Thyroid gland (tissue), 4 donors: Measurements from ENCODE around the gene CDC14A.

Experiments
- CTCF ChIP-seq, 6 experiments: fragments of 200-600 bp in 3 of 6; fragments of 450-650 bp in 3 of 6; sonication (generic) in 3 of 6; IDR thresholded peaks; one replicate each; pipeline ENCODE4 v1.5.1; 2016 to 2019; ENCODE audit warnings: antibody characterized with exemption in 6 of 6, mild to moderate bottlenecking in 2 of 6, inconsistent platforms in 1 of 6, moderate library complexity in 1 of 6
- POLR2A ChIP-seq, 2 donors: fragments of 450-650 bp; IDR thresholded peaks; one replicate each; pipeline ENCODE4 v1.6.1; 2017; ENCODE audit warnings: antibody characterized with exemption in 2 of 2, mild to moderate bottlenecking in 2 of 2, moderate library complexity in 1 of 2

DNA sequence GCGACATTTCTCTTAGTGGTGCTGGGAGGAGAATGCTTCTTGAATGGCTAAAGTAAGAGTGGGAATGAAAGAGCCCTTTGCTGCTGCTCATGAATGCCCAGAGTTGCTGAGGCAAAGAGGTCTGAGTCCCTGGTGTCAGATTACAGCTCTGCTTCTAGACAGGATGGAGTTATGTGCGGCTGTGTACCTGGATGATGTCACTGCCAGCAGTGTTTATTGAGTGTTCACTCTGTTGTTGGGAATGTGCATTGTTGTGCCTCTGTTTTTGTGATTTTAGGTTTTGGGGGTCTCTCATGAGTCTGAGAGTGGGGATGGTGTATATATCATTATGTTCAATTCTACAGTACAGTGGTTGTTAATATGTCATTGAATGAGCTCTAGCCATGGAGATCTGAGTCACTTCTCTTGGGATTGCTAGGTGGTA is 2.7 kb downstream of the CDC14A start:
- no peak for TF ChIP-seq CTCF (IDR thresholded peaks at IDR 0.05)
- TF ChIP-seq POLR2A (IDR thresholded peaks at IDR 0.05): peak in 1 of 2 donors; percentile 87
